Esophagus muscularis mucosa (tissue), 4 donors: Measurements from ENCODE around the gene SPTSSB. TPM values are rescaled to one million over a fixed set of nuclear protein-coding genes. Genes with fewer than 3 reads are reported as not detected.
A peak's percentile ranks its signal among the peaks of the same experiment; 100 is the strongest.

Source experiments
- DNase-seq: peaks from one replicate; pipeline ENCODE4 v3.0.0-alpha.2; 2017; ENCODE audit errors: extremely low spot score
- H3K27ac ChIP-seq, 4 donors: fragments of 200-600 bp; sonication (generic); replicated peaks in 1 of 4; 1 replicate in 3 of 4; 2 replicates in 1 of 4; pipeline ENCODE4 v1.5.1; 2016 to 2019; ENCODE audit warnings: mild to moderate bottlenecking in 1 of 4
- H3K27me3 ChIP-seq, 4 donors: fragments of 200-600 bp; sonication (generic); one replicate each; pipeline versions ENCODE4 v1.5.1 to v1.6.0; 2016 to 2019
- H3K36me3 ChIP-seq, 4 donors: fragments of 200-600 bp; sonication (generic); one replicate each; pipeline ENCODE4 v1.5.1; 2016 to 2019
- H3K4me1 ChIP-seq, 4 donors: fragments of 200-600 bp; sonication (generic); one replicate each; pipeline ENCODE4 v1.5.1; 2016 to 2019
- H3K4me3 ChIP-seq, 4 donors: fragments of 200-600 bp; sonication (generic); 1 replicate in 2 of 4; 2 replicates in 2 of 4; pipeline ENCODE4 v1.5.1; 2016 to 2019; ENCODE audit warnings: mild to moderate bottlenecking in 4 of 4, moderate library complexity in 1 of 4
- H3K9me3 ChIP-seq, 4 donors: fragments of 200-600 bp; sonication (generic); 1 replicate in 3 of 4; 2 replicates in 1 of 4; pipeline ENCODE4 v1.5.1; 2016 to 2019
- EP300 ChIP-seq: sonication (generic); formaldehyde crosslinking; IDR thresholded peaks from one replicate; pipeline ENCODE4 v1.6.1; 2017; ENCODE audit warnings: antibody characterized with exemption
- POLR2A ChIP-seq: fragments of 450-650 bp; IDR thresholded peaks from one replicate; pipeline ENCODE4 v1.6.1; 2017; ENCODE audit warnings: antibody characterized with exemption, moderate library complexity, mild to moderate bottlenecking, low read depth
- POLR2AphosphoS5 ChIP-seq, 2 donors: sonication (generic); formaldehyde crosslinking; IDR thresholded peaks; one replicate each; pipeline ENCODE4 v1.6.1; 2017; ENCODE audit warnings: antibody characterized with exemption in 2 of 2
- WGBS: methylation state at CpG from one replicate; pipeline ENCODE4 v1.1.5; 2018; 5-methylcytosine and 5-hydroxymethylcytosine counted together
- intact Hi-C: fragments of 100-400 bp; cut with DNase I; formaldehyde crosslinking; loops from one replicate; pipeline ENCODE4 v1.15.1; 2023
- total RNA-seq, 4 donors: library from RNA; depleted of rRNA; stranded (reverse); fragments of >200 nt; gene quantifications; one replicate each; pipeline versions ENCODE4 v1.1.0 to v1.2.1, GENCODE V29; 2016
- TF ChIP-seq, protein P1 (sequence below), 3 experiments: fragments of 200-600 bp in 2 of 3; fragments of 450-650 bp in 1 of 3; sonication (generic) in 2 of 3; IDR thresholded peaks; one replicate each; pipeline ENCODE4 v1.5.1; 2017 to 2019; ENCODE audit warnings: antibody characterized with exemption in 3 of 3, mild to moderate bottlenecking in 2 of 3, moderate library complexity in 1 of 3

Gene SPTSSB, protein sequence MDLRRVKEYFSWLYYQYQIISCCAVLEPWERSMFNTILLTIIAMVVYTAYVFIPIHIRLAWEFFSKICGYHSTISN
- total RNA-seq, result under 1 TPM in 1 of 4 donors, not detected in 3; 0.13 TPM

DNA sequence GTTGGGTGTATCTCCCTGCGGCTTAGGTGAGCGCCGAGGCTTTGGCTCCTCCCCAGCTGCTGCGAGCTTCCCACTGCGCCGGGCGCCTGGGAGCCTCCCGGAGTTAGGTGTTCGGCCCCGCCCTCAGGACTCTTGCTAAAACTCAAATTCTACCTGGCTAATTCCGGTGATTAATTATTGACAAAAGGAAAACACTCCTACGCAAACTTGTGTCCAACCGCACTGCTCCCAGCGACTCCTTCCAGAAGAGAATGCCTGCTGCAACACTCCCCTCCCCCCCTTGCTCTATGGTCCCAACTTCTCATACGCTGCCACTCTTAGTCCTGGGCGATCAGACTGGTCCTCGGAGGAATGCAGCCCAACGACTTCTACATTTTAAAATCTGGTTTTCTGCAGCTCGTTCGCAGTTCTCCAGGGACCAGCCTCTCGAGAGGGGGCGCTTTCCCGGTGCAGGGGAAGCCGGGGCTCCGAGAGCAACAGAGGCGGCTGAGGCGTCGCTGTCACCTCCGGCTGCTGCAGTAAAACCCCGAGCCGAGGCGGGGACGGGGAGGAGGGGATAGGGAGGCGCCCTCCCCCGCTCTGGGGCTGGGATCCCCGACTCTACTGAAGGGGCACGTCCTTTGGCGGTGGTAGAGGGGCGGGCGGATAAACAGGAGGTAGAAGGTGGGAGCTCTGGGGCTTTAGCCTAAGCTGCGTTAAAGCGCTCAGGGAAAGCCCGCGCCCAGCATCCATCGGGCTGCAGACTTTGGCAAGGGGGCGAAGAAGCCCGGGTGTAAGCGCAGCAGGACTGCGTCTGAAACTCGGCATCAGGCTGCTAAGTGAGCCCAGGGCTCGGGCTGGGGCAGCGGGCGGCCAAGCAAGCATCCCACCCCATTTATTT lies at the start of gene SPTSSB:
SPTSSB (minus strand) TSS at position 77 of the 880 bp plus-strand sequence. CDS start 25,194 bp downstream, outside the sequence.
- TF ChIP-seq EP300, result no peak
- TF ChIP-seq POLR2AphosphoS5 (IDR thresholded peaks at IDR 0.05), result no peak
- TF ChIP-seq, protein P1, sequence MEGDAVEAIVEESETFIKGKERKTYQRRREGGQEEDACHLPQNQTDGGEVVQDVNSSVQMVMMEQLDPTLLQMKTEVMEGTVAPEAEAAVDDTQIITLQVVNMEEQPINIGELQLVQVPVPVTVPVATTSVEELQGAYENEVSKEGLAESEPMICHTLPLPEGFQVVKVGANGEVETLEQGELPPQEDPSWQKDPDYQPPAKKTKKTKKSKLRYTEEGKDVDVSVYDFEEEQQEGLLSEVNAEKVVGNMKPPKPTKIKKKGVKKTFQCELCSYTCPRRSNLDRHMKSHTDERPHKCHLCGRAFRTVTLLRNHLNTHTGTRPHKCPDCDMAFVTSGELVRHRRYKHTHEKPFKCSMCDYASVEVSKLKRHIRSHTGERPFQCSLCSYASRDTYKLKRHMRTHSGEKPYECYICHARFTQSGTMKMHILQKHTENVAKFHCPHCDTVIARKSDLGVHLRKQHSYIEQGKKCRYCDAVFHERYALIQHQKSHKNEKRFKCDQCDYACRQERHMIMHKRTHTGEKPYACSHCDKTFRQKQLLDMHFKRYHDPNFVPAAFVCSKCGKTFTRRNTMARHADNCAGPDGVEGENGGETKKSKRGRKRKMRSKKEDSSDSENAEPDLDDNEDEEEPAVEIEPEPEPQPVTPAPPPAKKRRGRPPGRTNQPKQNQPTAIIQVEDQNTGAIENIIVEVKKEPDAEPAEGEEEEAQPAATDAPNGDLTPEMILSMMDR (IDR thresholded peaks at IDR 0.05), result no peak
- TF ChIP-seq POLR2A, result no peak
- H3K9me3 ChIP-seq, result no peaks in the 10 kb centered on the region
- 2% methylated on average over 20 of the region's 53 CpGs for WGBS
- H3K4me3 ChIP-seq, result peak within 1 kb of the TSS; percentile 55 to 58 (median 55)
- intact Hi-C loops, result no loop called here
- peaks cover 16 to 22% (median 21%) of the 10 kb centered on the region in 4 donors for H3K4me1 ChIP-seq
- DNase-seq, result no peak
- H3K27me3 ChIP-seq, result peaks cover 0 to 31% (median 5%) of the 10 kb centered on the region in 4 donors
- peak within 1 kb of the TSS in 1 of 4 donors; percentile 0 for H3K27ac ChIP-seq
- H3K36me3 ChIP-seq, result no peaks in the 10 kb centered on the region

DNA sequence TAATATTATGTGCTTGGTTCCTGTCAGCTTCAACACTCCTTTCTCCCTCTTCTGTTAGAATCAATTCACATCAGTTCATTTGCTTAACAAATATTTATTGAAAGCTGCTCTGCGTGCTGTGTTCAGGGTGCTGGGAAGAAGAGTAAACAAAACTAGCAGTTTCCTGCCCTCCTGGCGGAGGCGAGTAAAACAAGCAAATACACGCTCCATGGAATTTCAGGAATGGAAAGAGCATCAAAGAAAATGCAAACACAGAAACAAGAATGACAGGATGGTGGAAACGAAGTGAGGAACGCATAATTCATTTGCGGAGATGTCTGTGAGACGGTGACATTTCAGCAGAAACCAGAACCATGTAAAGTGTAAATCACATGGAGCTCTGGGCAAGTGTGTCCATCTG lies 49.4 kb upstream of the SPTSSB start:
- no peaks in the 10 kb centered on the region for H3K27me3 ChIP-seq
- DNase-seq, result no peak
- intact Hi-C loops, result no loop called here
- peaks cover 3 to 15% (median 9%) of the 10 kb centered on the region in 4 donors for H3K4me1 ChIP-seq
- no peaks in the 10 kb centered on the region for H3K36me3 ChIP-seq
- 73% methylated on average over 8 of the region's 8 CpGs for WGBS
- TF ChIP-seq POLR2AphosphoS5 (IDR thresholded peaks at IDR 0.05), result no peak
- TF ChIP-seq, protein P1 (IDR thresholded peaks at IDR 0.05), result no peak
- TF ChIP-seq POLR2A, result no peak
- TF ChIP-seq EP300, result no peak
- no peak overlapping the region for H3K27ac ChIP-seq
- no peak overlapping the region for H3K4me3 ChIP-seq
- H3K9me3 ChIP-seq, result no peaks in the 10 kb centered on the region

DNA sequence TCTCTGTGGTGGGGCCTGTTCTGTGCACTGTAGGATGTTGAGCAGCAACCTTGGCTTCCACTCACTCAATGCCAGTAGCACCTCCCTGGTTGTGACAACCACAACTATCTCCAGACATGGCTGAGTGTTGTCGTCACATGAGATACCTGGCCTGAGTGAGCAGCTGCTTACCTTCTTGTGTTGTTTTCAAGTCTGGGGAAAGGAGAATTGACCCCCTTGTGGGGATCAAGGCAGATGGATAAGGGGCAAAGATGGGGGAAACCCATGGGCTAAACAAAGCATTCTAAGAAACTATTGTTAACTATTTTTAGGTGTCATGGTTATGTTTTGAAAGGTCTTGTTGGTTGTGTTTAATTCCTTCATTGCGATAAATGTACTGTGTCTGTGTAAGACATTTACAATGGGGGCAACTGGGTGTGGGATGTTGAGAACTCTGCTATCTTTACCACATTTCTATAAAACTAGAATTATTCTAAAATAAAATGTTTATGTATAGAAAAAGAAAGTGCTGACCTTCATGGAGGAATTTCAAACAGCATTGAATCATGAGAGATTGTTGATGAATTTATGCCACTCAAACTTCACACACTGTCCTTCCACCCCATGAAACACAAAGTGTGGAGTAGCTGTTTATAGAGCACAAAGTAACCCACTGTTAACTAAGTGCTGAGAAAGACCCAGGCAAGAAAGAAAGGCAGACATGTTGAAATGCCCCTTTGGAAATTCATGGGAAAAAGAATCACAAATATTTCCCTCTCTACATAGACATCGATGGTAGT lies 48.4 kb upstream of the SPTSSB start:
- Histone ChIP-seq H3K27ac (no peak overlapping the region), H3K9me3 (no peaks in the 10 kb centered on the region), H3K27me3 (no peaks in the 10 kb centered on the region), H3K4me3 (no peak overlapping the region), H3K4me1 (peaks cover 5 to 18% (median 15%) of the 10 kb centered on the region in 4 donors), H3K36me3 (no peaks in the 10 kb centered on the region)
- intact Hi-C loops, result no loop called here
- TF ChIP-seq, protein P1 (IDR thresholded peaks at IDR 0.05), result no peak
- TF ChIP-seq POLR2AphosphoS5 (IDR thresholded peaks at IDR 0.05), result no peak
- no peak for TF ChIP-seq EP300
- TF ChIP-seq POLR2A, result no peak
- no peak for DNase-seq
- 96% methylated on average over 3 of the region's 3 CpGs for WGBS

DNA sequence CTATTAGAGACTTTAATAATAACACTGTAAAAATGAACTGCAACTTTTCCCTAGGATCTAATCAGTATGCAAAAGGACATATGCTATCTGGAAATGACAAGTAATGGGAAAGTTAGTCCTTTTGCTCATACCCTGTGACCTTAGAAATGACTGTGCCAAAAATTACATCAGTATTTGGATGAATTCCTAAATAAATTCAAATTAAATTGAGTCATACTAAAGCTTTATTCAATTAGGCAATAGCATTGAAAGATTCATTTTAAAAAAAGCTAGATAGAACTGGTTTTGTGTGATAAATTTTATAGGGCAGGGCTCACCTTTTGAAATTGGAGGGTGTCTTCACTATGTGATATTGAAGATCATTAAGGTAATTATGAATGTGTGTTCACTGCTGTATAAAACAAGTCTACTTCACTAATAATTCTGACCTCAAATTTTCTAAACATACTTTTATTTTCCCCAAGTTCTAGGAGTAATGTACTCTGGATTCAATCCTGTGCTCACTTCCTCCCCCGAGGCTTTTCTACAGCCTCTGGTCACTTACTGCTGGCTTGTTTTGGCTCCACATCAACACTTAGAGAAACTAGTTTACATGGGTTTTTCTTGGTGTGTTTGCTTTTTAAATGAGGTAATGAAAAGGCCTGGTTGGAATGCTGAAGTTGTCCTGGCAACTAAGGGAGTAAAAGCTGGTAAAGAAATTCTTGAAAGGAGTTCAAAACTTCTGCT lies 44.4 kb upstream of the SPTSSB start:
- TF ChIP-seq, protein P1 (IDR thresholded peaks at IDR 0.05), result no peak
- no peak for TF ChIP-seq POLR2AphosphoS5 (IDR thresholded peaks at IDR 0.05)
- no peak for TF ChIP-seq EP300
- H3K4me3 ChIP-seq, result no peak overlapping the region
- peak overlapping the region; percentile 18 to 56 (median 26) for H3K27ac ChIP-seq
- no peaks in the 10 kb centered on the region for H3K36me3 ChIP-seq
- H3K9me3 ChIP-seq, result no peaks in the 10 kb centered on the region
- H3K27me3 ChIP-seq, result no peaks in the 10 kb centered on the region
- DNase-seq, result no peak
- 4% methylated on average over 1 of the region's 1 CpG for WGBS
- intact Hi-C loops, result no loop called here
- H3K4me1 ChIP-seq, result peaks cover 9 to 27% (median 23%) of the 10 kb centered on the region in 4 donors
